HepG2 (cell line): ENCODE results near the gene MTRR. TPM values are rescaled to one million over a fixed set of nuclear protein-coding genes. Genes with fewer than 3 reads are reported as not detected.

Source experiments
- ATAC-seq: fragments of 200-7000 bp; cut with Tn5 transposase; 3 replicates; pipeline ENCODE4 v1.9.1; 2020; ENCODE audit warnings: mild to moderate bottlenecking, moderate library complexity
- BruUV-seq: library from RNA; stranded (reverse); fragments of 400-500 nt; replicated peaks from 2 replicates; lab custom pipeline; 2021; lab: Mats Ljungman, UMichigan
- CTCF ChIA-PET: fragments of 300-600 bp; formaldehyde crosslinking; extraction: SDS; loops from one replicate; lab custom pipeline; 2021; ENCODE audit warnings: low total read pairs, inconsistent platforms, low intra/inter-chr PET ratio; lab: Yijun Ruan, JAX
- POLR2A ChIA-PET: fragments of 350-600 bp; sonication (Branson Sonifier 250); formaldehyde crosslinking; loops from one replicate; lab custom pipeline; 2020; ENCODE audit warnings: antibody characterized with exemption, inconsistent platforms; lab: Yijun Ruan, JAX
- DNase-seq: peaks from one replicate; pipeline ENCODE4 v3.0.0-alpha.2; 2015; ENCODE audit warnings: low spot score
- FAIRE-seq: peaks from 3 replicates; lab custom pipeline; 2011; peaks lifted over from hg19 to GRCh38; lab: Jason Lieb, UNC
- H2AFZ ChIP-seq: one replicate; pipeline ENCODE4 v1.6.1; 2011; ENCODE audit warnings: low read length, inconsistent platforms
- H3K27ac ChIP-seq: fragments of 300-600 bp; 3 replicates; pipeline ENCODE4 v1.8.0; 2011; ENCODE audit warnings: mixed run types, mild to moderate bottlenecking, mixed read lengths, low read length, inconsistent platforms; ENCODE audit not compliant: insufficient read depth; ENCODE audit errors: extremely low read length
- H3K27me3 ChIP-seq, 2 experiments: fragments of 200-600 bp in 1 of 2; 2 replicates in 1 of 2; 3 replicates in 1 of 2; pipeline versions ENCODE4 v1.6.0 to v1.8.0; 2011; ENCODE audit warnings: low read length in 2 of 2, mild to moderate bottlenecking in 2 of 2, moderate library complexity in 2 of 2, inconsistent platforms in 1 of 2; ENCODE audit not compliant: insufficient read depth in 2 of 2, control insufficient read depth in 1 of 2
- H3K36me3 ChIP-seq, 2 experiments: fragments of 200-600 bp in 1 of 2; replicated peaks in 1 of 2; 2 replicates in 1 of 2; 3 replicates in 1 of 2; pipeline versions ENCODE4 v1.5.1 to v1.8.0; 2011; ENCODE audit warnings: low read length in 2 of 2, inconsistent platforms in 1 of 2; ENCODE audit not compliant: insufficient read depth in 2 of 2, control insufficient read depth in 1 of 2
- H3K4me1 ChIP-seq: 2 replicates; pipeline ENCODE4 v1.5.1; 2012; ENCODE audit warnings: low read length, inconsistent platforms; ENCODE audit not compliant: insufficient read depth
- H3K4me2 ChIP-seq: 2 replicates; pipeline ENCODE4 v1.6.0; 2011; ENCODE audit warnings: low read depth, low read length, inconsistent platforms
- H3K4me3 ChIP-seq, 3 experiments: fragments of 200-600 bp in 1 of 3; sonication (generic), shearing (Covaris generic) in 1 of 3; replicated peaks in 1 of 3; 2 replicates each; pipeline ENCODE4 v1.5.1; 2011 to 2016; ENCODE audit warnings: low read length in 3 of 3, inconsistent platforms in 2 of 3, low read depth in 2 of 3, mild to moderate bottlenecking in 2 of 3, control low read depth in 1 of 3, mixed read lengths in 1 of 3; ENCODE audit not compliant: insufficient read depth in 1 of 3
- H3K79me2 ChIP-seq: one replicate; pipeline ENCODE4 v1.6.1; 2011; ENCODE audit warnings: low read length, inconsistent platforms; ENCODE audit not compliant: insufficient read depth
- H3K9ac ChIP-seq: 2 replicates; pipeline ENCODE4 v1.6.0; 2011; ENCODE audit warnings: mild to moderate bottlenecking, low read depth, low read length, inconsistent platforms; ENCODE audit not compliant: insufficient read depth
- H3K9me3 ChIP-seq: 2 replicates; pipeline ENCODE4 v1.5.1; 2012; ENCODE audit warnings: mild to moderate bottlenecking, low read length
- H4K20me1 ChIP-seq: 2 replicates; pipeline ENCODE4 v1.6.0; 2011; ENCODE audit warnings: inconsistent platforms, mild to moderate bottlenecking, low read length, moderate library complexity; ENCODE audit not compliant: insufficient read depth
- AKAP8 ChIP-seq: sonication (generic); formaldehyde crosslinking; IDR thresholded peaks from 2 replicates; pipeline ENCODE4 v1.5.1; 2020; ENCODE audit warnings: mild to moderate bottlenecking, missing genetic modification reagents
- BORCS8-MEF2B ChIP-seq: sonication (generic); formaldehyde crosslinking; IDR thresholded peaks from 2 replicates; pipeline ENCODE4 v1.8.0; 2022; ENCODE audit warnings: mild to moderate bottlenecking, missing genetic modification reagents
- HMGA1 ChIP-seq: sonication (generic); formaldehyde crosslinking; conservative IDR thresholded peaks from 2 replicates; pipeline ENCODE4 v1.4.0; 2020; ENCODE audit warnings: missing genetic modification reagents
- MIXL1 ChIP-seq: IDR thresholded peaks from 2 replicates; pipeline ENCODE4 v1.6.1; 2016
- MYC ChIP-seq: sonication (generic); formaldehyde crosslinking; IDR thresholded peaks from 2 replicates; pipeline ENCODE4 v1.9.0; 2021; ENCODE audit warnings: missing genetic modification reagents, borderline replicate concordance
- YEATS2 ChIP-seq: sonication (generic); formaldehyde crosslinking; IDR thresholded peaks from 2 replicates; pipeline ENCODE4 v1.4.0; 2020; ENCODE audit warnings: missing genetic modification reagents, borderline replicate concordance
- ZNF225 ChIP-seq: sonication (generic); formaldehyde crosslinking; IDR thresholded peaks from 2 replicates; pipeline ENCODE4 v1.4.0; 2020; ENCODE audit warnings: mild to moderate bottlenecking, missing genetic modification reagents
- ZNF530 ChIP-seq: sonication (generic); formaldehyde crosslinking; IDR thresholded peaks from 2 replicates; pipeline ENCODE4 v1.5.0; 2020; ENCODE audit warnings: low read depth, mild to moderate bottlenecking, missing genetic modification reagents
- ZNF678 ChIP-seq: sonication (generic); formaldehyde crosslinking; IDR thresholded peaks from 2 replicates; pipeline ENCODE4 v1.4.0; 2020; ENCODE audit warnings: mild to moderate bottlenecking, missing genetic modification reagents
- WGBS: methylation state at CpG from one replicate; pipeline ENCODE4 v1.1.6; 2017; ENCODE audit warnings: low lambda C conversion rate; 5-methylcytosine and 5-hydroxymethylcytosine counted together
- in situ Hi-C: cut with HindIII; loops from 2 replicates; pipeline ENCODE4 v1.10.0; 2017; ENCODE audit warnings: low pct_unique_long_range_greater_than_20kb; ENCODE audit not compliant: extremely low pct_ligation_motif_present
- intact Hi-C: fragments of 100-400 bp; cut with micrococcal nuclease; formaldehyde crosslinking; loops from one replicate; pipeline ENCODE4 v1.10.0; 2022; ENCODE audit not compliant: unreplicated experiment
- polyA plus RNA-seq, 8 experiments: library from polyadenylated mRNA; depleted of rRNA in 3 of 8; stranded (reverse) in 7 of 8; unstranded in 1 of 8; fragments of >200 nt; fragmentation: Illumina TruSeq in 4 of 8; extraction: Trizol in 4 of 8; gene quantifications; 2 replicates each; pipeline versions ENCODE4 v1.2.1 to v1.2.3, GENCODE V29; 2011 to 2016; ENCODE audit warnings: low read depth in 4 of 8, missing spikeins in 1 of 8, mixed read lengths in 1 of 8; ENCODE audit not compliant: insufficient read depth in 1 of 8
- total RNA-seq, 5 experiments: library from RNA; depleted of rRNA; stranded (reverse); fragments of >200 nt; fragmentation: Illumina TruSeq; extraction: Trizol; gene quantifications; 2 replicates each; pipeline ENCODE4 v1.2.3, GENCODE V29; 2016; ENCODE audit warnings: low read depth in 1 of 5
- TF ChIP-seq, protein P1 (sequence below): sonication (generic); formaldehyde crosslinking; IDR thresholded peaks from 2 replicates; pipeline ENCODE4 v1.4.0; 2020; ENCODE audit warnings: missing genetic modification reagents
- TF ChIP-seq, protein P2 (sequence below): sonication (generic); formaldehyde crosslinking; IDR thresholded peaks from 2 replicates; pipeline ENCODE4 v1.5.0; 2020; ENCODE audit warnings: missing genetic modification reagents
- TF ChIP-seq, protein P3 (sequence below): sonication (generic); formaldehyde crosslinking; IDR thresholded peaks from 2 replicates; pipeline ENCODE4 v1.5.1; 2020; ENCODE audit warnings: missing genetic modification reagents, mild to moderate bottlenecking, borderline replicate concordance
- TF ChIP-seq, protein P4 (sequence below): sonication (generic); formaldehyde crosslinking; IDR thresholded peaks from 2 replicates; pipeline ENCODE4 v1.8.1; 2023; ENCODE audit warnings: missing genetic modification reagents, mild to moderate bottlenecking, borderline replicate concordance

Gene MTRR
- total and polyA plus RNA-seq, 2 of the 13 experiments (the other 11 are each of a cell fraction or from before 2014, with no cell fraction given): 39.2 to 59.2 TPM

DNA sequence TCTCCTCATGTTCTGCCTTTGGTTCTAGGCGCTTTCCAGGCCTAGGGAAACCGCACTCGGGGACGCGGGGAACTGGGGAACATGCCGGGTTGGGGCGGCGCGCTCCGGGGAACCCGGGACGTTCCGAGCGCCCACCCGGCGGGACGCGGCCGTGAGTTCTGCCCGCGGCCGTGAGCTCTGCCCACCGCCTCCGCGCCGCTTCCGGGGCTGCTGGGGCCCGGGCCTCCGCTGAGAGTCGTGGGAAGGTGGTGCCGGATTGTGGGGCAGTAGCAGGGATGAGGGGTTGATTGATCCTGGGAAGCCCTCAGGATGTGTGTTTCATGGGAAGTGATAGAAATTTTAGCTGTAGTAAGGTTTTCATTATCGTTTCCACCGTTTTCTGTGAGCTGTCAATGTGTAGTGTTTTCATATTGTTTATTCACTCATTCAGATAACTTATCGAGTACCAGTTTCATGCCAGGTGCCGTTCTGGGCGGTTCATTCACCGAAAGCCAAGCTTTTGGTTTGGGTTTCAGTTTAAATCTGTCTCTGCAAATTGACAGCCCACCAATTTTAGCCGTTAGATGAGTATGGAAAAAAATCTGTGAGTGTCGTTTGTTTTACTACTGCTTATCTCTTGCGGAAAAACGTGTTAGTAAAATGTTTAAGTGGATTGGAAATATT lies 657 bp downstream of the MTRR start (continued):
- TF ChIP-seq, protein P1, sequence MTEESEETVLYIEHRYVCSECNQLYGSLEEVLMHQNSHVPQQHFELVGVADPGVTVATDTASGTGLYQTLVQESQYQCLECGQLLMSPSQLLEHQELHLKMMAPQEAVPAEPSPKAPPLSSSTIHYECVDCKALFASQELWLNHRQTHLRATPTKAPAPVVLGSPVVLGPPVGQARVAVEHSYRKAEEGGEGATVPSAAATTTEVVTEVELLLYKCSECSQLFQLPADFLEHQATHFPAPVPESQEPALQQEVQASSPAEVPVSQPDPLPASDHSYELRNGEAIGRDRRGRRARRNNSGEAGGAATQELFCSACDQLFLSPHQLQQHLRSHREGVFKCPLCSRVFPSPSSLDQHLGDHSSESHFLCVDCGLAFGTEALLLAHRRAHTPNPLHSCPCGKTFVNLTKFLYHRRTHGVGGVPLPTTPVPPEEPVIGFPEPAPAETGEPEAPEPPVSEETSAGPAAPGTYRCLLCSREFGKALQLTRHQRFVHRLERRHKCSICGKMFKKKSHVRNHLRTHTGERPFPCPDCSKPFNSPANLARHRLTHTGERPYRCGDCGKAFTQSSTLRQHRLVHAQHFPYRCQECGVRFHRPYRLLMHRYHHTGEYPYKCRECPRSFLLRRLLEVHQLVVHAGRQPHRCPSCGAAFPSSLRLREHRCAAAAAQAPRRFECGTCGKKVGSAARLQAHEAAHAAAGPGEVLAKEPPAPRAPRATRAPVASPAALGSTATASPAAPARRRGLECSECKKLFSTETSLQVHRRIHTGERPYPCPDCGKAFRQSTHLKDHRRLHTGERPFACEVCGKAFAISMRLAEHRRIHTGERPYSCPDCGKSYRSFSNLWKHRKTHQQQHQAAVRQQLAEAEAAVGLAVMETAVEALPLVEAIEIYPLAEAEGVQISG (CRISPR knock-in tag): 0 out of 2 replicates have a peak, but pooled peaks have one; percentile 6
- TF ChIP-seq MIXL1 (CRISPR knock-in tag): no peak
- TF ChIP-seq, all 625 proteins: peak for 24

DNA sequence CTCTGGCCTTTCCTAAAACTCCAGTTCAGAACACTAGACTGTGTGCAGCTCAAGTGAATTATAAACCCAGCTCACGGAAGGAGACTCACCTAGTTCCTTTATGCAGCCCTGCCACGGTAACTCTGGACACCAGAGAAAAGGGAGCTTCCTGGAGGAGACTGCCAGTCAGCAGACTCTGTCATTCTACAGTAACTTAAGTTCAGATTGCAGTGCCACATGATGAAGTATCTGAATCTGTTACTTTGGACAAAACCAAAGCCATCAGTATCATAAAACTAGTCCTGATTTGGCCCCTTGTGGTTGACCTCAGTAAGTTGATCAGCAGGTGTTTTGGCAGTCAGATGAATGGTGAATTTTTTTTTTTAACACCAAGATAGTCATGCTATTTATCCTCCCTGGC lies 2.7 kb downstream of the MTRR start:
- POLR2A ChIA-PET: interaction anchor here (1.9 kb wide), 1 partner anchor 21 kb away, joined by 4 read pairs; the partner anchor contains the start of gene CFAP90
- no peak overlapping the region for H2AFZ ChIP-seq
- CTCF ChIA-PET: no interaction called here
- no peak for ATAC-seq
- in situ Hi-C loops (no loop called here), intact Hi-C loops (loop anchor here (5.0 kb wide), 1 partner anchor 1239 kb away; the partner anchor contains the start of genes NSUN2 and SRD5A1)
- peak overlapping the region; percentile 82 for H3K4me2 ChIP-seq
- WGBS: no CpG with 5 or more reads among the region's 2 CpGs
- no peak overlapping the region for H3K27ac ChIP-seq
- H3K4me3 ChIP-seq: no peak overlapping the region
- DNase-seq: no peak
- peaks cover 3 to 49% of the 10 kb centered on the region in 2 experiments for H3K36me3 ChIP-seq
- H3K4me1 ChIP-seq: peaks cover 53% of the 10 kb centered on the region
- FAIRE-seq: no peak
- peaks cover 15% of the 10 kb centered on the region; the same call in 1 of the 2 replicates for H4K20me1 ChIP-seq
- no TSS peak for BruUV-seq
- H3K9ac ChIP-seq: peak overlapping the region; percentile 92; the same call in 1 of the 2 replicates
- peaks cover 84% of the 10 kb centered on the region for H3K79me2 ChIP-seq
- no peaks in the 10 kb centered on the region for H3K9me3 ChIP-seq
- H3K27me3 ChIP-seq: no peaks in the 10 kb centered on the region; a peak in 1 of 5 replicates
- TF ChIP-seq, protein P2, sequence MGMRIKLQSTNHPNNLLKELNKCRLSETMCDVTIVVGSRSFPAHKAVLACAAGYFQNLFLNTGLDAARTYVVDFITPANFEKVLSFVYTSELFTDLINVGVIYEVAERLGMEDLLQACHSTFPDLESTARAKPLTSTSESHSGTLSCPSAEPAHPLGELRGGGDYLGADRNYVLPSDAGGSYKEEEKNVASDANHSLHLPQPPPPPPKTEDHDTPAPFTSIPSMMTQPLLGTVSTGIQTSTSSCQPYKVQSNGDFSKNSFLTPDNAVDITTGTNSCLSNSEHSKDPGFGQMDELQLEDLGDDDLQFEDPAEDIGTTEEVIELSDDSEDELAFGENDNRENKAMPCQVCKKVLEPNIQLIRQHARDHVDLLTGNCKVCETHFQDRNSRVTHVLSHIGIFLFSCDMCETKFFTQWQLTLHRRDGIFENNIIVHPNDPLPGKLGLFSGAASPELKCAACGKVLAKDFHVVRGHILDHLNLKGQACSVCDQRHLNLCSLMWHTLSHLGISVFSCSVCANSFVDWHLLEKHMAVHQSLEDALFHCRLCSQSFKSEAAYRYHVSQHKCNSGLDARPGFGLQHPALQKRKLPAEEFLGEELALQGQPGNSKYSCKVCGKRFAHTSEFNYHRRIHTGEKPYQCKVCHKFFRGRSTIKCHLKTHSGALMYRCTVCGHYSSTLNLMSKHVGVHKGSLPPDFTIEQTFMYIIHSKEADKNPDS (CRISPR knock-in tag): no peak
- TF ChIP-seq ZNF678 (CRISPR knock-in tag) (no peak), HMGA1 (CRISPR knock-in tag) (no peak), MYC (CRISPR knock-in tag) (no peak), AKAP8 (CRISPR knock-in tag) (no peak), BORCS8-MEF2B (CRISPR knock-in tag) (no peak), ZNF225 (CRISPR knock-in tag) (no peak), ZNF530 (CRISPR knock-in tag) (no peak), YEATS2 (CRISPR knock-in tag) (no peak)
- TF ChIP-seq, protein P3, sequence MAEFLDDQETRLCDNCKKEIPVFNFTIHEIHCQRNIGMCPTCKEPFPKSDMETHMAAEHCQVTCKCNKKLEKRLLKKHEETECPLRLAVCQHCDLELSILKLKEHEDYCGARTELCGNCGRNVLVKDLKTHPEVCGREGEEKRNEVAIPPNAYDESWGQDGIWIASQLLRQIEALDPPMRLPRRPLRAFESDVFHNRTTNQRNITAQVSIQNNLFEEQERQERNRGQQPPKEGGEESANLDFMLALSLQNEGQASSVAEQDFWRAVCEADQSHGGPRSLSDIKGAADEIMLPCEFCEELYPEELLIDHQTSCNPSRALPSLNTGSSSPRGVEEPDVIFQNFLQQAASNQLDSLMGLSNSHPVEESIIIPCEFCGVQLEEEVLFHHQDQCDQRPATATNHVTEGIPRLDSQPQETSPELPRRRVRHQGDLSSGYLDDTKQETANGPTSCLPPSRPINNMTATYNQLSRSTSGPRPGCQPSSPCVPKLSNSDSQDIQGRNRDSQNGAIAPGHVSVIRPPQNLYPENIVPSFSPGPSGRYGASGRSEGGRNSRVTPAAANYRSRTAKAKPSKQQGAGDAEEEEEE: no peak
- TF ChIP-seq, protein P4, sequence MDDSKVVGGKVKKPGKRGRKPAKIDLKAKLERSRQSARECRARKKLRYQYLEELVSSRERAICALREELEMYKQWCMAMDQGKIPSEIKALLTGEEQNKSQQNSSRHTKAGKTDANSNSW (CRISPR knock-in tag): no peak
